Mesenchymal stem cell (in vitro differentiated cells and primary cell): ENCODE measurements around the gene CYP26B1.

Source experiments
- DNase-seq: peaks from one replicate; pipeline ENCODE4 v3.0.0-alpha.2; 2013
- H2AFZ ChIP-seq: one replicate; pipeline ENCODE4 v1.6.1; 2013; ENCODE audit warnings: low read depth, mild to moderate bottlenecking, control low read depth, inconsistent platforms, low read length, moderate library complexity
- H2AK5ac ChIP-seq: 2 replicates; pipeline ENCODE4 v1.6.1; 2013; ENCODE audit warnings: low read length, moderate library complexity, mild to moderate bottlenecking, inconsistent platforms; ENCODE audit not compliant: severe bottlenecking
- H2BK120ac ChIP-seq: one replicate; pipeline ENCODE4 v1.6.1; 2013; ENCODE audit warnings: low read depth, mild to moderate bottlenecking, inconsistent platforms, low read length, moderate library complexity
- H2BK12ac ChIP-seq, 2 experiments: one replicate each; pipeline ENCODE4 v1.6.1; 2013; ENCODE audit warnings: inconsistent platforms in 2 of 2, low read length in 2 of 2, mild to moderate bottlenecking in 2 of 2, moderate library complexity in 2 of 2, control low read depth in 1 of 2
- H2BK15ac ChIP-seq: one replicate; pipeline ENCODE4 v1.6.1; 2013; ENCODE audit warnings: mild to moderate bottlenecking, low read depth, inconsistent platforms; ENCODE audit not compliant: poor library complexity, severe bottlenecking
- H2BK5ac ChIP-seq: 2 replicates; pipeline ENCODE4 v1.6.1; 2013; ENCODE audit warnings: low read depth, mild to moderate bottlenecking, low read length, control low read depth, inconsistent platforms; ENCODE audit not compliant: poor library complexity, severe bottlenecking
- H3K14ac ChIP-seq, 2 experiments: one replicate each; pipeline ENCODE4 v1.6.1; 2013; ENCODE audit warnings: inconsistent platforms in 2 of 2, low read length in 2 of 2, control low read depth in 1 of 2, mild to moderate bottlenecking in 1 of 2, moderate library complexity in 1 of 2
- H3K18ac ChIP-seq, 2 experiments: one replicate each; pipeline ENCODE4 v1.6.1; 2013; ENCODE audit warnings: inconsistent platforms in 2 of 2, low read length in 2 of 2, control low read depth in 1 of 2, low read depth in 1 of 2, mild to moderate bottlenecking in 1 of 2
- H3K23ac ChIP-seq, 2 experiments: one replicate each; pipeline ENCODE4 v1.6.1; 2013; ENCODE audit warnings: inconsistent platforms in 2 of 2, low read length in 2 of 2, mild to moderate bottlenecking in 2 of 2, moderate library complexity in 2 of 2, control low read depth in 1 of 2
- H3K27ac ChIP-seq: 2 replicates; pipeline ENCODE4 v1.5.1; 2013; ENCODE audit warnings: mild to moderate bottlenecking, moderate library complexity, low read length, control low read depth, inconsistent platforms; ENCODE audit not compliant: poor library complexity, severe bottlenecking
- H3K27me3 ChIP-seq, 2 experiments: 2 replicates each; pipeline versions ENCODE4 v1.6.1 to v1.7.0; 2013; ENCODE audit warnings: low read length in 2 of 2, mild to moderate bottlenecking in 2 of 2, moderate library complexity in 2 of 2, control low read depth in 1 of 2, inconsistent platforms in 1 of 2; ENCODE audit not compliant: control insufficient read depth in 1 of 2, insufficient read depth in 1 of 2
- H3K36me3 ChIP-seq, 2 experiments: 2 replicates each; pipeline versions ENCODE4 v1.6.1 to v1.7.0; 2013; ENCODE audit warnings: low read length in 2 of 2, control low read depth in 1 of 2, inconsistent platforms in 1 of 2, low read depth in 1 of 2, mild to moderate bottlenecking in 1 of 2; ENCODE audit not compliant: insufficient read depth in 2 of 2, control insufficient read depth in 1 of 2
- H3K4ac ChIP-seq, 2 experiments: one replicate each; pipeline ENCODE4 v1.6.1; 2013; ENCODE audit warnings: inconsistent platforms in 2 of 2, low read length in 2 of 2, mild to moderate bottlenecking in 2 of 2, moderate library complexity in 2 of 2, control low read depth in 1 of 2, low read depth in 1 of 2
- H3K4me1 ChIP-seq: 2 replicates; pipeline ENCODE4 v1.6.1; 2013; ENCODE audit warnings: low read depth, low read length, control low read depth; ENCODE audit not compliant: control insufficient read depth, insufficient read depth
- H3K4me2 ChIP-seq: 2 replicates; pipeline ENCODE4 v1.6.1; 2013; ENCODE audit warnings: low read length, mild to moderate bottlenecking, inconsistent platforms; ENCODE audit not compliant: poor library complexity, severe bottlenecking
- H3K4me3 ChIP-seq, 2 experiments: 2 replicates each; pipeline versions ENCODE4 v1.5.1 to v1.7.0; 2013; ENCODE audit warnings: low read length in 2 of 2, mild to moderate bottlenecking in 2 of 2, control low read depth in 1 of 2, low read depth in 1 of 2; ENCODE audit not compliant: insufficient read depth in 1 of 2
- H3K79me1 ChIP-seq: replicated peaks from 2 replicates; pipeline ENCODE4 v1.6.1; 2013; ENCODE audit warnings: mild to moderate bottlenecking, control low read depth, low read length, inconsistent platforms; ENCODE audit not compliant: poor library complexity, severe bottlenecking
- H3K9ac ChIP-seq: 2 replicates; pipeline ENCODE4 v1.7.0; 2013; ENCODE audit warnings: mild to moderate bottlenecking, low read length, moderate library complexity
- H3K9me3 ChIP-seq: 2 replicates; pipeline ENCODE4 v1.7.0; 2013; ENCODE audit warnings: mild to moderate bottlenecking, low read length; ENCODE audit not compliant: control insufficient read depth
- H4K8ac ChIP-seq: one replicate; pipeline ENCODE4 v1.6.1; 2013; ENCODE audit warnings: inconsistent platforms, mild to moderate bottlenecking, low read length, moderate library complexity
- H4K91ac ChIP-seq: one replicate; pipeline ENCODE4 v1.6.1; 2013; ENCODE audit warnings: mild to moderate bottlenecking, low read length, inconsistent platforms
- WGBS: methylation state at CpG from one replicate; pipeline ENCODE4 v1.1.7; 2013; ENCODE audit warnings: mixed read lengths; 5-methylcytosine and 5-hydroxymethylcytosine counted together

Gene CYP26B1

GRCh38 chr2:72153026-72153791 is 5.5 kb upstream of the CYP26B1 start:
- Histone ChIP-seq H3K14ac (no peak overlapping the region), H2BK5ac (no peak overlapping the region), H3K18ac (no peak overlapping the region), H2BK15ac (no peak overlapping the region), H3K36me3 (no peaks in the 10 kb centered on the region), H3K4me1 (peaks cover 12% of the 10 kb centered on the region), H3K27me3 (peaks cover 70 to 78% of the 10 kb centered on the region in 2 experiments), H3K23ac (no peak overlapping the region), H2BK12ac (no peak overlapping the region), H2AK5ac (no peak overlapping the region), H3K9ac (no peak overlapping the region), H2AFZ (no peak overlapping the region), H3K9me3 (no peaks in the 10 kb centered on the region), H2BK120ac (no peak overlapping the region), H3K79me1 (no peaks in the 10 kb centered on the region), H3K27ac (no peak overlapping the region), H3K4me3 (no peak overlapping the region), H4K91ac (no peak overlapping the region), H4K8ac (no peak overlapping the region), H3K4me2 (no peak overlapping the region), H3K4ac (no peak overlapping the region)
- 76% methylated on average over 12 of the region's 18 CpGs for WGBS
- no peak for DNase-seq

GRCh38 chr2:72150861-72151356 is 3.2 kb upstream of the CYP26B1 start:
- no peaks in the 10 kb centered on the region for H3K79me1 ChIP-seq
- no peak overlapping the region for H3K14ac ChIP-seq
- H2AK5ac ChIP-seq = no peak overlapping the region
- H3K4me1 ChIP-seq = peaks cover 29% of the 10 kb centered on the region
- H3K27ac ChIP-seq = no peak overlapping the region
- H3K18ac ChIP-seq = no peak overlapping the region
- no peak overlapping the region for H2BK120ac ChIP-seq
- H4K8ac ChIP-seq = no peak overlapping the region
- H2BK5ac ChIP-seq = no peak overlapping the region
- H3K27me3 ChIP-seq = peaks cover 75 to 82% of the 10 kb centered on the region in 2 experiments
- H2BK12ac ChIP-seq = no peak overlapping the region
- no peak overlapping the region for H4K91ac ChIP-seq
- no peak overlapping the region for H3K9ac ChIP-seq
- no peak overlapping the region for H2BK15ac ChIP-seq
- no CpG with 5 or more reads among the region's 2 CpGs for WGBS
- no peak overlapping the region for H2AFZ ChIP-seq
- no peak overlapping the region for H3K23ac ChIP-seq
- no peak overlapping the region for H3K4ac ChIP-seq
- DNase-seq = no peak
- no peaks in the 10 kb centered on the region for H3K9me3 ChIP-seq
- H3K4me2 ChIP-seq = no peak overlapping the region
- no peak overlapping the region for H3K4me3 ChIP-seq
- H3K36me3 ChIP-seq = no peaks in the 10 kb centered on the region

- Histone ChIP-seq H4K8ac (no peak overlapping the region), H2BK15ac (no peak overlapping the region), H4K91ac (no peak overlapping the region), H3K23ac (no peak overlapping the region), H3K36me3 (no peaks in the 10 kb centered on the region), H3K4me3 (peak overlapping the region in 1 of 2 experiments; percentile 87), H3K79me1 (no peaks in the 10 kb centered on the region), H3K18ac (no peak overlapping the region), H3K4me1 (peaks cover 32% of the 10 kb centered on the region), H2BK12ac (no peak overlapping the region), H2BK5ac (no peak overlapping the region), H2BK120ac (no peak overlapping the region), H3K27me3 (peaks cover 69 to 82% of the 10 kb centered on the region in 2 experiments), H3K14ac (no peak overlapping the region), H3K4me2 (peak overlapping the region; percentile 91), H3K27ac (no peak overlapping the region), H3K9ac (peak overlapping the region; percentile 24), H2AFZ (no peak overlapping the region), H3K4ac (no peak overlapping the region), H2AK5ac (no peak overlapping the region), H3K9me3 (no peaks in the 10 kb centered on the region)
- 7% methylated on average over 27 of the region's 28 CpGs for WGBS
- DNase-seq = peak; percentile 73
Measured at GRCh38 chr2:72150157-72150860, 2.6 kb upstream of the CYP26B1 start.

- Histone ChIP-seq H2BK15ac (no peak overlapping the region), H2BK120ac (no peak overlapping the region), H3K4me2 (peak overlapping the region; percentile 91), H4K91ac (no peak overlapping the region), H3K36me3 (no peaks in the 10 kb centered on the region), H3K9me3 (no peaks in the 10 kb centered on the region), H3K9ac (peak overlapping the region; percentile 73), H3K4me3 (peak overlapping the region in 1 of 2 experiments; percentile 87), H3K18ac (no peak overlapping the region), H3K4ac (no peak overlapping the region), H3K79me1 (no peaks in the 10 kb centered on the region), H2BK5ac (no peak overlapping the region), H2BK12ac (no peak overlapping the region), H3K14ac (no peak overlapping the region), H2AFZ (no peak overlapping the region), H3K27me3 (peaks cover 62 to 81% of the 10 kb centered on the region in 2 experiments), H3K4me1 (peaks cover 39% of the 10 kb centered on the region), H3K27ac (no peak overlapping the region), H4K8ac (no peak overlapping the region), H2AK5ac (no peak overlapping the region), H3K23ac (peak overlapping the region in 1 of 2 experiments; percentile 14)
- no peak for DNase-seq
- 6% methylated on average over 33 of the region's 45 CpGs for WGBS
Measured at GRCh38 chr2:72149556-72150156, 2.0 kb upstream of the CYP26B1 start.
